NCI-H82 treated with DMSO at 0.1 percent for 48 hours (cell line): ENCODE data around the gene RAB36.

ENCODE experiments used
- DNase-seq: peaks from one replicate; lab custom pipeline; 2025; ENCODE audit not compliant: unreplicated experiment; lab: John Stamatoyannopoulos, UW

Gene RAB36

DNA sequence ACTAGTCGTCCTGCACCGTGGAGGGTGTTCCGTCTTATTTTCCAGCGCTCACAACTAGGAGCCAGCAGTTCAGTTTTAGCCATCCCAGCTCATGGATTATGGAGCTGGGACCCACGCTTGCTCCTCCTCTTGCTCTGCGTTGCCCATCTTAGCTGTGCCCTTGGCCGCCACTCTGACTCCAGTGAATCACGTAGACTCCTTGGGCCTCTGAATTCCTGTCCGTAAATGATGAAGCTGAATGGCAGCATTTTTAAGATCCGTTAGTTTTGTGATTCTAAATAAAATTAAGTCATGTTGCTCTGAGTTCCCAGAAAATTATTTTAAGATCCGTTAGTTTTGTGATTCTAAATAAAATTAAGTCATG lies 58.8 kb downstream of the RAB36 start:
- DNase-seq: no peak

DNA sequence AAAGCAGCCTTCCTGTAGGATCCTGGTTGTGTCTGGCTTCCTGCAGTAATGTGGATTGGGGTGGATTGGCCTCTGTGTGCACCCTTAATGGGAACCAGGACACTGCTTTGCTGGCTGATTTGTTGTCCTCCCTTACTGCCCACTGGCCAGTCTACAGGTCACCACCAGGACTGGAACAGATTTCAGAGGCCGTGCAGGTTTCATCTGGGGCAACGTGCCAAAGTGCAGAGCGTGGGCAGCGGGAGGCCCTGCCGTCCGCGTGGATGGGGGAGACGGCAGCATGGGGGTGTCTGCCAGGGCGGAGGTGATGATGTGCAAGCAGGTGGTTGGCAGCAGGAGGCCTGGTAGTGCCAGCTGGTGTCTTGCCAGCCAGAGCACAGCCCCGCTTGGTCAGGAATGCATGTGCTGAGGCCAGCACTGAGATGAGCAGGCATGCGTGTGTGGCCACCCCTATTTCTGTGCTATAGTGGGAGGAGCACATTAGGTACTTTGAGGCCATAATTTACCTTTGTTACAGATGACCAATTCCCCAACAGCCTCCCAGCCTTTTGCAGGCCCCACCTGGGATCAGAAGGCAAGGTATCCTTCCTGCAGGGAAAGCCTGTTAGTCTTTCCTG lies 59.4 kb downstream of the RAB36 start:
- no peak for DNase-seq

DNA sequence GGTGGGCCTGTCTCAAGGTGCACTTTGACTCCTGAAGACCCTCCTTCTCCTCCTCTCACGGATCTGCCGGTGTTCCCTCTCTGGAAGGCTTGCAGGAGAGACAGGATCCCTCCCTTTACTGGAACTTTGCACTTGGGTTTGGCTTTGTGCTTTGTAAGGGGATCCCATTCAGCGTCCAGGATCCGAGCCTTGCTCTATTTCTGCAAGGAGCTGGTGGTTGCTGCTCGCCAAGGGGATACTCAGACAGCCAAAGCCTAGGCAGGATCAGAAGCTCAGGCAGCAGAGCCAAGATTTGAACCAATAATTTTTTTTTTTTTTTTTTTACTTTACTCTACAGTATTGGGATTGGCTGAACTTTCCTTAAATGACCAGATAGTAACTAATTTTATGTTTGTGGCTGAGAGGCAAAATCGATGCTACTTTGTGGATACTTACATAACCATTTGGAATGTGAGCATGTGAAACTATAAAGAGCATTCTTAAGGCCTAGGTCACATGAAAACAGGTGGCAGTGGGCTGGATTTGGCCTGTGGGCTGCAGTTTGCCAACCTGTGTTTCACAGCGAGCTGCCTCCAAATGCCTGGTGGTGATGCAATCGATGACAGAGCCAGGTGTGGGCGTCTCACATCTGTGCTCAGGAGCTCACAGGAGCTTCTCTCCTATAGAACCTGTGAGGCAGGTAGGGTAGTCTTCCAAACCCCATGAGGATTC lies 60.2 kb downstream of the RAB36 start:
- DNase-seq: no peak

GRCh38 chr22:23206915-23207314 lies 61.6 kb downstream of the RAB36 start:
- DNase-seq: no peak

- no peak for DNase-seq
These were observed 62.6 kb downstream of the RAB36 start for GRCh38 chr22:23207729-23208393.

DNA sequence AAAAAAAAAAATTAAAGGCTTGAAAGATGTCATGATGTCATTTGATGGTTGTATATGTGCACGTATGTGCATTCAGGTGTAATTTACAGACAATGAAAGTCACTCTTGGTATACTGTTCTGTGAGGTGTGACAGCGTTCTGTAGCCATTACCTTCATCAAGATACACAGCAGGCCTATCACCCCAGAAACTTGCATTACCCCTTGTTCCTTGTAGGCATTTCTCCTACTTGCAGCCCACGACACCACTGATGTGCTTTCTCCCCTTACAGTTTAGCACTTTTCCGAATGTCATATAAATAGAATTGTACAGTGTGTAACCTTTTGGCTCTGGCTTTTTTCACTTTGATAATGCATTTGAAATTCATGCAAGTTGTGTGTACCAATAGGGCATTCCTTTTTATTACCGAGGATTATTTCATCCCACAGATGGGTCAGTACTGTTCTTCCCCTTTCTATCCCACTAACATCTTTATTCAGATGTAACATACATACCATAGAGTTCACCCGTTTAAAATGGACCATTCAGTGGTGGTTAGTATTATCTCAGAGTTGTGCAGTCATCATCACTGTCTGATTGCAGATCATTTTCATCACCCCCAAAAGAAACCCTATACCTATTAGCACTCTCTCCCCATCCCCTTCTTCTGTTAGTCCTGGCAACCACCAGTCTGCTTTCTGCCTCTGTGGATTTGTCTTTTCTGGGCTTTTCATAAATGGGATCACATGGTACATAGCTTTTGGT lies 65.3 kb downstream of the RAB36 start:
- DNase-seq: no peak

GRCh38 chr22:23211622-23212021 lies 66.3 kb downstream of the RAB36 start:
- no peak for DNase-seq

GRCh38 chr22:23212061-23213021 lies 67.1 kb downstream of the RAB36 start:
- DNase-seq: no peak

DNA sequence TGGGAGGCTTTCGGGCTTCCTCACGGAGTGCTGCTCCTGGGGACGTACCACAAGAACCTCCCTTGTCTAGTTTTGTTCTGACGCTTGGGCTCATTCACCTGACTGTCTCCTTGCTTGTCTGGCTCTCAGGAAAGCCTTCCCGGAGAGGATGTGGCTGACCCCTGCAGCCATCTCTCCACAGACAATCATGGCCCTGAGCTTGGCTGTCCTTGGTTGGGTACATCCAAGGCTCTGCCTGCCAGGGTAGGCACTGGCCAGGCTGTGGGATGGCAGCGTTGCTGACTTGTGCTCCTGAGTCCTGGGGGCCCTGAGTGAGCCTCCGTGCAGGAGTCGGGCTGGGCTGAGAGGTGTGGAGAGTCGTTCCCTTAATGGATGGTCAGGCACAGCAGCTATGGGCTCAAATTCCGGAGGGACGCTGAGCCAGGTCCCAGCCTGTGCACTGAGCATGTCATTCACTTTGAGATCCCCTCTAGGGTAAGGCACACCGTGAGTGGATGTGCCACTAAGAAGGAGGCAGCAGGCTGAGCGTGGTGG lies 67.8 kb downstream of the RAB36 start:
- DNase-seq: no peak

DNA sequence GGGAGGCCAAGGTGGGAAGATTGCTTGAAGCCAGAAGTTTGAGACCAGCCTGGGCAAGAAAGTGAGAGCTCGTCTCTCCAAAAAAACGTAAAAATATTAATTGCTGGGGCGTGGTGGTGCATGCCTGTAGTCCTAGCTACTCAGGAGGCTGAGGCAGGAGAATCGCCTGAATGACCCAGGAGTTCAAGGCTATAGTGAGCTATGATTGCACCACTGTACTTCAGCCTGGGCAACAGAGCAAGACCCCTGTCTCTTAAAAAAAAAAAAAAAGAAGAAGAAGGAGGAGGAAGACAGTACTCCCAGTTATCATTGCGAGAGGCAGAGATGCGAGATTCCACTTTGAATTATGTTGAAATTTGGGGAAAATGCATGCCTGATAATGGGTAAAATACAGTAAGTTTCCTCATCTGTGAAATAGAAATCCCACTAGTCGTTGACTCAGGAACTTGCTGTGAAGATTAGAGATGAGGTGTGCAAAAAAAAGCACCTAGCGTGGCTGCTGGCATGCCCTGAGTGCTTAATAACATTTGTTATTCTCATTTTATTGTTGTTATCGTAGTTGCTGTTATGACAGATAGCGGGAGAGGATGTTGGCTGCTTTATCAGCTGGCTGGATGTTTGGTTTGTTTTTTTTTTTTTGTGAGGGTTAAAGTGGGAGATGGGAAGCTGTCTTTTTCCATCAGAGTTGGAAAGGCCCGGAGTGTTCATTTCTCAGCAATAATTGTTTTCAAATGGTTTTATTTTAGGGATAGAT lies 68.5 kb downstream of the RAB36 start:
- no peak for DNase-seq
